GM19468 (cell line): Measurements from ENCODE around the gene UPB1.
"Not testable (repeated sequence)": the region's sequence is repeated elsewhere in the genome, so short reads cannot be mapped to it uniquely, and the experiment has no call there.

Experiments used
- ATAC-seq: cut with Tn5 transposase; IDR thresholded peaks from one replicate; pipeline ENCODE4 v1.9.1; 2021; ENCODE audit warnings: mild to moderate bottlenecking, moderate library complexity, moderate number of reproducible peaks; ENCODE audit not compliant: unreplicated experiment; ENCODE audit errors: extremely low read depth

UPB1 gene

GRCh38 chr22:24474649-24475255, 20.4 kb upstream of the UPB1 start:
- no peak for ATAC-seq

- ATAC-seq = no peak
Measured at GRCh38 chr22:24481641-24482040, 13.5 kb upstream of the UPB1 start.

- no peak for ATAC-seq
Measured at GRCh38 chr22:24482575-24482974, 12.6 kb upstream of the UPB1 start.

GRCh38 chr22:24482998-24483397, 12.1 kb upstream of the UPB1 start:
- no peak for ATAC-seq

- ATAC-seq = no peak
Measured at GRCh38 chr22:24483976-24484545, 11.1 kb upstream of the UPB1 start.

- no peak for ATAC-seq
Measured at GRCh38 chr22:24485170-24485569, 10.0 kb upstream of the UPB1 start.

GRCh38 chr22:24485608-24486007, 9.5 kb upstream of the UPB1 start:
- no peak for ATAC-seq

GRCh38 chr22:24486501-24486921, 8.6 kb upstream of the UPB1 start:
- ATAC-seq = no peak

- ATAC-seq = no peak
Measured at GRCh38 chr22:24489011-24489410, 6.1 kb upstream of the UPB1 start.

GRCh38 chr22:24489434-24489833, 5.7 kb upstream of the UPB1 start:
- not testable (repeated sequence) for ATAC-seq

GRCh38 chr22:24492391-24492790, 2.7 kb upstream of the UPB1 start:
- no peak for ATAC-seq

GRCh38 chr22:24494167-24494527, 985 bp upstream of the UPB1 start:
- no peak for ATAC-seq

GRCh38 chr22:24495365-24495675, 188 bp downstream of the UPB1 start:
- no peak for ATAC-seq

GRCh38 chr22:24496234-24496633, 1.1 kb downstream of the UPB1 start:
- ATAC-seq = no peak

- ATAC-seq = no peak
Measured at GRCh38 chr22:24496661-24497060, 1.5 kb downstream of the UPB1 start.

GRCh38 chr22:24497841-24498258, 2.7 kb downstream of the UPB1 start:
- ATAC-seq = no peak

GRCh38 chr22:24498824-24499223, 3.7 kb downstream of the UPB1 start:
- ATAC-seq = no peak

- ATAC-seq = no peak
Measured at GRCh38 chr22:24499706-24500276, 4.7 kb downstream of the UPB1 start.

GRCh38 chr22:24500277-24500820, 5.2 kb downstream of the UPB1 start:
- no peak for ATAC-seq

GRCh38 chr22:24501301-24502005, 6.3 kb downstream of the UPB1 start:
- no peak for ATAC-seq

- ATAC-seq = no peak
Measured at GRCh38 chr22:24502034-24502433, 6.9 kb downstream of the UPB1 start.
